Measurements from ENCODE around the gene HMCN1.

Gene HMCN1

DNA sequence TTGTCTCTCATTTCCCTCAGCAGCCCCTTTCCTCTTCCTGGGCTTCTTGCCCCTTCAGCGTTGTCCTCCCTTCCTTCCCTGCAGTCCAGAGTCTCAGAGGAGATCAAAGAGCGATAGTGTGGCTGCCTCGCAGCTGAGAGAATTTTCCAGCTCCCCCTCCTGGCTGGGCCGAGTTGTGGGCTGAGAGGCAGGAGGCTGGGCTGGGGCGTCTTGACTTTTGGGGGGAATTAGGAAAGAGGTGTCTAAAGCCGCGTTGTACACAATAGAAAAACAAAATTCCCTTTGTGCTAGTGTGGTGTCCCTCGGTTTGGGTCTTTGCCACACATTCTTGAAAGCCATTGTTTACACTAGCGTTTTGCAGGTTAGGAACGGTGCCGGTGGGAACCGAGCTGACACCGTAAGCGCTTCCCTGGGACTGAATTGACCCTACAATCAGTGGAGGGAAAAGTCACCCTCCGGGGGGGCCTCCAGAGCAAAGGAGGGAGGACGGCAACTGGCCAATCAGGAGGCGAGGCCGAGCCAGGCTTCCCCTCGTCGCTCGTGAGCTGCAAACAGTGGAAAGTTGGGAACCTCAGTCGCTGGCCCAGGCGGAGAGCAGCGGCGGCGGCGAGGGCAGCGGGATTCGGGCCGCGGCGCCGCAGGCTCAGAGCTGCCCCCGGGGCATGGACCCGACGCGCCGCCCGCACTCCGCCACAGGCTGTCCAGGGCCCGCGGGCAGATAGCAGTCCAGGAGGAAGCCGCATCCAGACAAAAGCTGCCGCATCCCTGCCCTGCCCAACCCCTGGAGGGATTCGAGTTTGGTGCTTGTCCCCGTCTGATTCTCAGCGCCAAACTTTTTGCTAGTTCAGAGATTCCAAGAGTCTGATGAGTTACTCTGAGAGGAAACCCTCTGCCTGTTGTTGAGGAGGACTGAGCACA is at the start of gene HMCN1:
HMCN1 (plus strand) TSS at position 574 of the 918 bp plus-strand sequence. CDS start 389 bp downstream, outside the sequence.
- DNase-seq, result peak; percentile 25

GRCh38 chr1:185686821-185687778 is 47.1 kb upstream of the HMCN1 start:
- no peak for DNase-seq

GRCh38 chr1:185690527-185690926 is 43.7 kb upstream of the HMCN1 start:
- DNase-seq, result no peak

DNA sequence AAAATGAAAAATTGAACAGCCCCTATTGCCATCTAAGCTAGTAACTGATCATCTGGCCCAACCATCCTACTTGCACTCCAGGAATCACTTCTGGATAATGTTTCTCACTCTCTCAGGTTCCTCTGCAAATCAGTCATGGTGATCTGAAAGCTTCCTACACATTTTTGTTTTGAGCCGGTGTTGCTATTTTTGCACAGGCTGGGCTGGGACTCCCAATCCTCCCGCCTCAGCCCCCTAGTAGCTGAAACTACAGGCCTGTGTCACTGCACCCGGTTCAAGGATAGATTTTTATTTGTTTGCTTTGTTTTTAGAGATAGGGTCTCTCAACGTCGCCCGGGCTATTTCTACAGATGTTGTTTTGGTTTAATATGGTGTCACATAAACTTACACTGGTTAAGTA is 40.5 kb upstream of the HMCN1 start:
- DNase-seq, result no peak

- DNase-seq, result no peak
Observed at GRCh38 chr1:185694081-185694480, 40.1 kb upstream of the HMCN1 start.

DNA sequence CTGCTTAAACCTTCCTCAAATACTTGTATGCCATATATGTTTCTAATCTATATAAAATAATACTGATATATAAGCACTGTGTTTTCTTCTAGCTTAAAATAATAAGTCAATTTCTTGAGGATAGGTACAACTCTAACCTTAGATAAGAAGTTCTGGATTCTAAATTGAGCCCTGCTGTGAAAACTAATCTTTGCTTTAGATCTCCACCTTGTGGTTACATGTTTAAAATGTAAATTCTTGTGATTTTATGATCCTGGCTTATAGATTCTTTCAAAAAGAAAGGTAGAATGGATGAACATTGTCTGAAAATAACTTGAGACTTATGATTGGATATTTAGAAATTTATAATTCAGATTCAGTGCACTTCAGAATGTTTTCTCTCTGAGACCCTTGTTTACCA is 38.9 kb upstream of the HMCN1 start:
- no peak for DNase-seq

DNA sequence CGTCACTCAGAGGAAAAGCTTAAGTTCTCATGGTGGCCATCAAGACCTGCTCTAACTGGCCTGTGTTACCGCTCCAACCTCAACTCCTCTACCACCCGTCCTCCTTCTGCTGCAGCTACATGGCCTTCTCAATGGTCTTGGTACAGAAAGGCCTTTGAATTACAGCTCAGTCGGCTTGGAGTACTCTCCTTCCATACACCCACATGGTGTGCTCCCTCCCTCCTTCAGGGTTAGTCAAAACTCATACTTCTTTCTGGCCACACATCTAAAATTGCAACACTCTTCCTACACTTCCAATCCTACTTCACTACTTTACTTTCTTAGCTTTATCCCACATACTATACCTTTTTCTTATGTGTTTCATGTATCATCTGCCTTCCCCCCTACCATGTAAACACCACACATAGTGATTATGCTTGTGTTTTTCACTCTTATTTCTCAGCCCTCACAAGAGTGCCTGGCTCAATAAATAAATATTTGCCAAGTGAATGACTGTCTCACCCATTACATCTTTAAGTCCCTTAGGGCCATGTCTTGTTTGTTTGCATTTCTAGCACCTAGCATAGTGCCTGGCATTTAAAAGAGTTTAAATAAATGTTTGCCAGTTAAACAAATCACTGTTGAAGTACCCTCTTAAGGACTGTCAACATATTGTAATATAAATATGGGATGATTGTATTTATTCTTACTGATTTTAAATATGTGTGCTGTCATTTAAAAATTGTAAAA is 37.6 kb upstream of the HMCN1 start:
- no peak for DNase-seq

- no peak for DNase-seq
Observed at GRCh38 chr1:185699874-185700273, 34.3 kb upstream of the HMCN1 start.

- DNase-seq, result no peak
Observed at GRCh38 chr1:185701650-185702049, 32.5 kb upstream of the HMCN1 start.

- DNase-seq, result no peak
Observed at GRCh38 chr1:185704181-185704580, 30.0 kb upstream of the HMCN1 start.

DNA sequence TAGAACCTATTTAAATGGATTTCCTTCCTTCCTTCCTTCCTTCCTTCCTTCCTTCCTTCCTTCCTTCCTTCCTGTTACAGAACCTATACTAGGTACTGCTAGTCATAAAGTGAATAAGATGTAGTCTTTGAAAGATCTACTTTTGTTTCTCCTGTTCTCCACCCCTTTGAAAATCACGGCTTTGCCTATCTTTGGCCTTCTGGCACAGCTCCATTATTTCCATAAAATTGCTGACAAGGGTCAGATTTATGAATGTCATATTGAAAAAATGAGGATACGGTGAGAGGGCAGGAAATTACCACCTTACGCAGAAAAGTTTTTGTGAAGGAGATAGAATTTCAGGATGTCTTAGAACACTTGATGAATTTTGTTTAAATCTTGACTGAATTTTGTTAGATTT is 18.1 kb upstream of the HMCN1 start:
- DNase-seq, result no peak

GRCh38 chr1:185719021-185719420 is 15.2 kb upstream of the HMCN1 start:
- DNase-seq, result no peak

DNA sequence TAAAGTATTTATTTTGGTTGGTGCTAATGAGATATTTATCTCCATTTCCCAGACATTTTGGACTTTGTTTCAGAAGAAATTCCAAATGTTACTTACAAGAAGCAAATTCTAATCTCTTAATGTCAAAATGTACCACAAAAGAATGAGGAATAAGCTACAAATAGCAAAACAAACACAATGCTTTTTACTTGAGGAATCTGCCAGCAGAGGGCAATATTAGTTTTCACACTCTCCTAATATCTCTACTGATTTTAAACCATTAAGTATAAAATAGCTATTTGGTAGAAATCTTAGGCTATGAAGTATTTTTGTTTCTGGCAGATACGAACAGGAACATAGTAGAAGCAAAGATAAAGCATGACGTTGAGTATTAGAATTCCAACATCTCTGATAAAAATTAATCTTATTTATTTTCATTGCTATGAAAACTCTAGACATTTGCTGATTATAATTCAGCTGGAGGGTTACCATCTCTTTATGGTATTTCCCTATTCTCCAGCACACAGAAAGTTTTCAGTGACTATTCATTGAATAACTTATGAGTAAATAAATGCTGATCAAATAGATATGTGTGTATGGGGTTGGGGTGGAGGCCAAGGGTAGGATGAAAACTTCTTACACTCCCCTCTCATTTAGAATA is 13.4 kb upstream of the HMCN1 start:
- DNase-seq, result peak; percentile 64

DNA sequence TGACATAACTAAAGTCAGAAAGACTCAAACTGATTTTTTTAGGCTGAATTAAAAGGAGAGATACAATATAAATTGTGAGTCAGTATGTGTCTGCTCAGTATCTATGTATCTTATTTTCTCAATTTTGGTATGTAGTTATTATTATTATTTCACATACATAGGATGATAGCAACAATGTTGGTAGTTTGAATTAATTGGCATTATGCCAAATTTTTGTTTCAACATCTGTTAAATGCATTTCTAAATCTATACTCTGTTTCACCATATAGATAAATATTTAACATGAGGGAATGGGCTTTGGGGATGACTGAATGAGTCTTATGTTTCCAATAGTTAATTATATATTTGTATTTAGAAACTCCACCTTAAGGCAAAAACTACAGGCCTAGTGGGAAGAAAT is 12.6 kb upstream of the HMCN1 start:
- DNase-seq, result no peak

DNA sequence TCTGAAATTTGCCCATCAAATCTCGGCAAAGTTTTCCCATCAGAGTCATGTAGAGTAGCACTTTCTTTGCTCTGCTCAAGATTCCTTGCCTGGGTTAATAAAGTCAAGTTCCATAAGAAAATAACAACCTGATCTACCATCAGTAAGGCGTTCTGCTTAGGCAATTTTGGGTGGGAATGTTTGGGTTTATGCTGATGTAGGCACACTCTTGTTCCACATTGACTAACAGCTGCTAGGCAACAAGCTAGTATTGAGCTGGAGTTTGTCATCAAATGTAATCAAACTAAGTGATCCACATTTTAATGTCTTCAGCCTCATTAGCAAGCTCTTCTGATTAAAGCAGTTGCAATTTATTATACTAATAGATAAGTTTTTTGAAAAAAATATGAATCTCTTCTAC is 12.1 kb upstream of the HMCN1 start:
- no peak for DNase-seq

GRCh38 chr1:185727726-185728125 is 6.5 kb upstream of the HMCN1 start:
- no peak for DNase-seq

- no peak for DNase-seq
Observed at GRCh38 chr1:185731446-185731845, 2.7 kb upstream of the HMCN1 start.

DNA sequence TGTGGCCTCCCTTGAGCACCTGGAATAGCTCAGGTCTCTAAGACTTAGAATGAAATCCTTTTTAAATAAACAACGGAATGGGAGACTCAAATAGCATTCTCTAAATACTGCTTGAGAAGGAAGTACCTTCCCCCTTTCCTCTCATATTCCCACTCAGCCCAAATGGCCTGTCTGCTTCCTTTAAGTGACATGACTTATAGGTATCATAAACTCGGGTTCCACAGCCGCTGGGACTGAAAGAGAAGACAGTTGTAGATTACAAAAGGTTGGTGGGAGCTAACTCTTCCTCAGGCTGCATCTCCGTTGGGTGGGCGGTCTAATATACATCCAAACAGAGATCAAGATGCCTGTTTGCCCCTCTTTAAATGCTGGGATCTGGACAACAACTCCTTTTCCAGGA is 1.2 kb upstream of the HMCN1 start:
- no peak for DNase-seq

GRCh38 chr1:185734929-185735700 is 924 bp downstream of the HMCN1 start:
- no peak for DNase-seq

- no peak for DNase-seq
Observed at GRCh38 chr1:185735701-185736064, 1.5 kb downstream of the HMCN1 start.

GRCh38 chr1:185739967-185740366 is 5.8 kb downstream of the HMCN1 start:
- no peak for DNase-seq

- no peak for DNase-seq
Observed at GRCh38 chr1:185741551-185741950, 7.4 kb downstream of the HMCN1 start.
